Retinal pigment epithelial cell (primary cell): ENCODE results near the gene NEGR1.

Experiments
- DNase-seq: peaks from one replicate; pipeline ENCODE4 v3.0.0-alpha.2; 2010; ENCODE audit warnings: low read depth
- H3K4me3 ChIP-seq: 2 replicates; pipeline ENCODE4 v1.5.1; 2011; ENCODE audit warnings: mild to moderate bottlenecking, low read length, control low read depth, moderate library complexity
- TF ChIP-seq, protein P1 (sequence below): conservative IDR thresholded peaks from 2 replicates; pipeline ENCODE4 v1.5.1; 2011; ENCODE audit warnings: low read depth, low read length, control low read depth, inconsistent platforms

Gene NEGR1

DNA sequence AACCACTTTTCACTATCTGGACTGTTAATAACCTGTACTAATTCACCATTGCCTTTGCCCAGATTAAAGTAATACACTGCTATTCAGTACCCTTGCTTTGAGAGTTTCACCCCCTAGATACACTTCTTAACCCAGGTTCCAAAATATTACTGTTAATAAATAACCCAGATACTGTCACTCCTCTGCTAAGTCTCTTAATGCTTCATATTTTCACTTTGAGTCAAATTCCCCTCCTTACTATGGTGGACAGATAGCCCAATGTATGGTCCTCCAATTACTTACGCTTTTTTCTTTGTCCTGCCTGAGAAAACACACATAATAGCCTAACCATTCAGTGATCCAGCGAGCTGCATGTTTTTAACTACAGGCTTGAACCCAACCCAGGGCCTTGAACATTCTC is 152.5 kb downstream of the NEGR1 start:
- no peak for DNase-seq
- H3K4me3 ChIP-seq, result no peak overlapping the region
- TF ChIP-seq, protein P1, sequence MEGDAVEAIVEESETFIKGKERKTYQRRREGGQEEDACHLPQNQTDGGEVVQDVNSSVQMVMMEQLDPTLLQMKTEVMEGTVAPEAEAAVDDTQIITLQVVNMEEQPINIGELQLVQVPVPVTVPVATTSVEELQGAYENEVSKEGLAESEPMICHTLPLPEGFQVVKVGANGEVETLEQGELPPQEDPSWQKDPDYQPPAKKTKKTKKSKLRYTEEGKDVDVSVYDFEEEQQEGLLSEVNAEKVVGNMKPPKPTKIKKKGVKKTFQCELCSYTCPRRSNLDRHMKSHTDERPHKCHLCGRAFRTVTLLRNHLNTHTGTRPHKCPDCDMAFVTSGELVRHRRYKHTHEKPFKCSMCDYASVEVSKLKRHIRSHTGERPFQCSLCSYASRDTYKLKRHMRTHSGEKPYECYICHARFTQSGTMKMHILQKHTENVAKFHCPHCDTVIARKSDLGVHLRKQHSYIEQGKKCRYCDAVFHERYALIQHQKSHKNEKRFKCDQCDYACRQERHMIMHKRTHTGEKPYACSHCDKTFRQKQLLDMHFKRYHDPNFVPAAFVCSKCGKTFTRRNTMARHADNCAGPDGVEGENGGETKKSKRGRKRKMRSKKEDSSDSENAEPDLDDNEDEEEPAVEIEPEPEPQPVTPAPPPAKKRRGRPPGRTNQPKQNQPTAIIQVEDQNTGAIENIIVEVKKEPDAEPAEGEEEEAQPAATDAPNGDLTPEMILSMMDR, result no peak

DNA sequence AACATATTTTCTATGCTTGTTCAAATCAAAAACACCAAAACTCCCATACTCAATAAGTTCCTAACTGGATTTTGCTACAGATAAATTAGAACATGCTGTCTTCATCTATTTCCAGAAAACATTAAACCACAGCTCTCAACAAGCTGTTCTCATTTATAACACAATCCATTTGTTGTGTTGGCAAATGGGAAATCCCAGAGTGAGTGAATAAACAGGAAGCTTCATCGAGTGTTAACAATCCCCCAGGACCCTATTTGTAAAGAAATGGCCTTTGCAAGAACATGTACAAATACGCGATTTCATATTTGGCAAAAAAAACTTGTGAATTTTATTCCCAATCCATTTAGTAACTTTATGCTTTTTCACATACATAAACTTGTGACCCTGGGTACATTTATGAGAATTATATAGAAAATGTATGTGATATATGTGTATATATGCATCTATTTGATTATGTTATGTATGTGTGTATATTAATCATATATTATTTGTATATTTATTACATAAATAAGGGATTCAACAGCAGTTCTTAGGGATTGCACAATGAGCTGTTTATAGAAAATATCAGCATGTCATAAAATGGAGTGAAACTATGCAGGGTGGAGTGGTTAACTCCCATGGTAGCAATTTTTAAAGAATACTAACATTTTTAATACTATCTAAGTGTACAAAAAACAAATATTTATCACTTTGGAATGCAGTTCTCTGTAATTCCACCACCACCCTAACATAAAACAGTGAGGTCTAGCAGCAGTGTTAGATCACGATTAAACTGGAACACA is 160.0 kb downstream of the NEGR1 start:
- no peak for DNase-seq
- TF ChIP-seq, protein P1, result no peak

DNA sequence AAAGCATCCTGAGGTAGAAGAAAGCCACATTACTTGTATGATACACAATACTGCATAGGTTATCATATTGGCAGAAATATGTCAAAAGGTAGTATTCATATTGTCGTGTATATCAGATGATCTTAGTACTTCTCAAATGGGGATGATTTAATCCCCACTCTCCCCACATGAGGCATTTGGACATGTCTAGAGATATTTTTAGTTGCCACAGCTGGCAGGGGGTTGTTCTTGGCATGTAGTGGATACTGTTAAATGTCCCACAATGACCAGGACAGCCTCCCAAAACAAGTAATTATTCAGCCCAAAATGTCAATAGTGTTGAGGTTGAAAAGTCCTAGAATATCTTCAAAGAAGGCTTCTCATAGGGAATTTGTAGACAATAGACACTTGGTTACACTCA is 162.8 kb downstream of the NEGR1 start:
- no peak overlapping the region for H3K4me3 ChIP-seq
- TF ChIP-seq, protein P1, result no peak
- no peak for DNase-seq

More for the DNA sequence above, 160.0 kb downstream of the NEGR1 start:
- no peak overlapping the region for H3K4me3 ChIP-seq

DNA sequence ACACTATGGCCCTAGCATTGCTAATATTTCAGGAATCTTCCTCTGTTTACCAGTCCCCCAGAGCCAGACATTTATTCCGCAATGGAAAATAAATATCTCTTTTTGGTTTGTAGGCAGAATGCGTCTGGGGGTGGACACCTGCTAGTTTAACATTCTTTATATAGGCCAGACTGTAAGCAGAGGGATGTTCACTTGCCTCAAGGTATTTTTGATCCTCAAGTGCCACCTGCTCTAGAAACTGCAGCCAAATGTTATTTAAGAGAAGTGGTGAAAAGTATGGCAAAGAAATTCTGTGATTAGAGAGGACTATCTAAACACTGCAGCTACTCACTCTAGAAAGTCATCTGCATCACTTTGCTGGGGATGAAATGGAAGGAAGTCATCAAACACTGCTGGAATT is 164.7 kb downstream of the NEGR1 start:
- H3K4me3 ChIP-seq, result no peak overlapping the region
- DNase-seq, result no peak
- TF ChIP-seq, protein P1, result no peak

DNA sequence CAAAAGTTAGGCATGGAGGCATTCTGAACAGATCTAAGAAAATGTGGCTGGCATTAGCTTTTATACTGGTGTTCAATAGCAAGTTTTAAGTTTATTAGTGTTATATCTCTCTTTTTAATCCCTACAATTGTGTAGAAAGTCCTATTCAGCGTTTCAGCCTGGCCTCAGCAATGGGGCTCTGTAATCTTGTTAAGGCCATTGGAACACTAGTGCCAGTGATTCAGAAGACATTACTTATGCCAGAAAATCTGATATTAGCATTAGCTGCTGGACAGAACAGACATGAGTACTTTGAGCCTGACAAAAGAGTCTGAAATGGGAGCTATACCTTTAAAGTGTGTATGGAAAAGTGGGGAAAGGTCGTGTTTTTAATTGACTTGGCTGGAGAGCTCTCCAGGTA is 167.0 kb downstream of the NEGR1 start:
- no peak overlapping the region for H3K4me3 ChIP-seq
- TF ChIP-seq, protein P1, result no peak
- peak; percentile 38 for DNase-seq

DNA sequence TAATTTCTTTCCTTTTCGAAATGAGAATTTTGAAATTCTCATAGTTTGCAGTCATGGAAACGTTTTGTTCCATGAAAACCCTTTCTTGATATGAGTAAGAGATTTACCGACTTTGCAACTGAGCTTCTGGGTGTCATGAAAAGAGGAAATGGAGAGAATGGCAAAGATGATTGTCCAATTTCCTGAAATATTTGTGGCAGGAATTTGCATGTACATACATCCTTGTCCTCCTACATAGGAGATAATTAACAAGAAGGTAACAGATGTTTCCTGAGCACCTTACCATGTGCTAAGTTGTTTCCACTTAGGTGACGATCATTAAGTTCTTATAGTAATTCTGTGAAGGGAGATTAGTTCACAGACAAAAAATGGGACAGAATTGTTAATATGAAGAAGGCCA is 170.7 kb downstream of the NEGR1 start:
- TF ChIP-seq, protein P1, result no peak
- no peak overlapping the region for H3K4me3 ChIP-seq
- DNase-seq, result no peak

DNA sequence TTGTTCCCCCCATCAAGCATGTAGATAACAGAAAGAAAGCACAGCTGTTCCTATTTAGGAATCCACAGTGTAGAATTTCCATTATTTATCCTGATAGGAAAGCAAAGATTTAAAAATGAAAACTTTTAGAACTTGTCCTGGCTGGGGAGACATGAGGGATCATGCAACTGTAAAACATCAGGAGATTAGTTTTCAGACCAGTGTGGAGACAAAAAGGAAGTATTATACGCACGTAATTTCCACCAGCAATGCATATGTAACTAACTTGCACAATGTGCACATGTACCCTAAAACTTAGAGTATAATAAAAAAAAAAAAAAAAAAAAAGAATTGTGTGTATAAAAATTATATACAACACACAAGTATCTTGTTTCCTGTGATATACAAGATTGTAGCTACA is 172.4 kb downstream of the NEGR1 start:
- no peak for DNase-seq
- TF ChIP-seq, protein P1, result no peak
- H3K4me3 ChIP-seq, result no peak overlapping the region
